Liver (tissue), 9 donors: ENCODE results near the gene NHS. TPM values are rescaled to one million over a fixed set of nuclear protein-coding genes. Genes with fewer than 3 reads are reported as not detected.

Experiments used
- DNase-seq: peaks from one replicate; pipeline ENCODE4 v3.0.0-alpha.2; 2017; ENCODE audit warnings: low spot score
- H3K27ac ChIP-seq, 2 donors: one replicate each; pipeline ENCODE4 v1.7.0; 2013; ENCODE audit warnings: inconsistent platforms in 2 of 2, low read length in 2 of 2, control low read depth in 1 of 2, low read depth in 1 of 2, mild to moderate bottlenecking in 1 of 2
- H3K27me3 ChIP-seq, 4 donors: one replicate each; pipeline versions ENCODE4 v1.6.1 to v1.7.0; 2013; ENCODE audit warnings: low read length in 3 of 4, inconsistent platforms in 1 of 4, mild to moderate bottlenecking in 1 of 4, moderate library complexity in 1 of 4; ENCODE audit not compliant: control insufficient read depth in 4 of 4, insufficient read depth in 4 of 4
- H3K36me3 ChIP-seq, 4 donors: one replicate each; pipeline versions ENCODE4 v1.6.1 to v1.7.0; 2013; ENCODE audit warnings: low read length in 3 of 4, mild to moderate bottlenecking in 3 of 4, low read depth in 1 of 4, moderate library complexity in 1 of 4; ENCODE audit not compliant: control insufficient read depth in 4 of 4, insufficient read depth in 3 of 4
- H3K4me1 ChIP-seq, 4 donors: one replicate each; pipeline versions ENCODE4 v1.6.1 to v1.7.0; 2013; ENCODE audit warnings: low read length in 3 of 4, mild to moderate bottlenecking in 3 of 4, moderate library complexity in 1 of 4; ENCODE audit not compliant: control insufficient read depth in 4 of 4, insufficient read depth in 4 of 4
- H3K4me3 ChIP-seq, 3 donors: one replicate each; pipeline versions ENCODE4 v1.6.1 to v1.7.0; 2013; ENCODE audit warnings: low read length in 3 of 3, control low read depth in 1 of 3, low read depth in 1 of 3, mild to moderate bottlenecking in 1 of 3
- H3K9ac ChIP-seq, 2 donors: one replicate each; pipeline ENCODE4 v1.7.0; 2013; ENCODE audit warnings: low read length in 2 of 2, mild to moderate bottlenecking in 2 of 2, moderate library complexity in 2 of 2, control low read depth in 1 of 2, low read depth in 1 of 2
- H3K9me3 ChIP-seq, 4 donors: one replicate each; pipeline versions ENCODE4 v1.6.1 to v1.7.0; 2013; ENCODE audit warnings: low read length in 3 of 4; ENCODE audit not compliant: control insufficient read depth in 4 of 4
- EGR1 ChIP-seq, 2 donors: IDR thresholded peaks; 2 replicates each; pipeline ENCODE4 v1.6.1; 2016 to 2018; ENCODE audit warnings: antibody characterized with exemption in 2 of 2, low read depth in 2 of 2
- FOXA1 ChIP-seq: IDR thresholded peaks from 2 replicates; pipeline ENCODE4 v1.6.1; 2016; ENCODE audit warnings: antibody characterized with exemption
- FOXA2 ChIP-seq: IDR thresholded peaks from 2 replicates; pipeline ENCODE4 v1.6.1; 2016; ENCODE audit warnings: antibody characterized with exemption
- GABPA ChIP-seq, 2 donors: IDR thresholded peaks in 1 of 2; conservative IDR thresholded peaks in 1 of 2; 2 replicates each; pipeline ENCODE4 v1.6.1; 2016; ENCODE audit warnings: antibody characterized with exemption in 2 of 2, mild to moderate bottlenecking in 1 of 2, moderate library complexity in 1 of 2
- HNF4A ChIP-seq, 2 donors: conservative IDR thresholded peaks; 2 replicates each; pipeline ENCODE4 v1.6.1; 2016; ENCODE audit warnings: antibody characterized with exemption in 2 of 2, mild to moderate bottlenecking in 2 of 2
- HNF4G ChIP-seq: IDR thresholded peaks from 2 replicates; pipeline ENCODE4 v1.6.1; 2016; ENCODE audit warnings: antibody characterized with exemption
- JUND ChIP-seq, 2 donors: IDR thresholded peaks; 2 replicates each; pipeline ENCODE4 v1.6.1; 2016; ENCODE audit warnings: antibody characterized with exemption in 2 of 2
- NR2F2 ChIP-seq: IDR thresholded peaks from 2 replicates; pipeline ENCODE4 v1.6.1; 2016; ENCODE audit warnings: antibody characterized with exemption
- RAD21 ChIP-seq, 2 donors: IDR thresholded peaks; 2 replicates each; pipeline ENCODE4 v1.6.1; 2016; ENCODE audit warnings: antibody characterized with exemption in 2 of 2, mild to moderate bottlenecking in 2 of 2
- RXRA ChIP-seq, 2 donors: IDR thresholded peaks; 2 replicates each; pipeline ENCODE4 v1.6.1; 2017 to 2018; ENCODE audit warnings: antibody characterized with exemption in 2 of 2, mild to moderate bottlenecking in 1 of 2
- SP1 ChIP-seq: IDR thresholded peaks from 2 replicates; pipeline ENCODE4 v1.6.1; 2018; ENCODE audit warnings: antibody characterized with exemption, mild to moderate bottlenecking
- TAF1 ChIP-seq: conservative IDR thresholded peaks from 2 replicates; pipeline ENCODE4 v1.6.1; 2016; ENCODE audit warnings: antibody characterized with exemption, mild to moderate bottlenecking
- YY1 ChIP-seq: IDR thresholded peaks from 2 replicates; pipeline ENCODE4 v1.6.1; 2016; ENCODE audit warnings: antibody characterized with exemption, mild to moderate bottlenecking
- WGBS: extraction: QIAGEN DNeasy Blood & Tissue Kit; methylation state at CpG from one replicate; pipeline ENCODE4 v1.1.7; 2013; 5-methylcytosine and 5-hydroxymethylcytosine counted together
- polyA plus RNA-seq, 2 donors: library from polyadenylated mRNA; stranded (reverse) in 1 of 2; unstranded in 1 of 2; fragments of 200-250 nt in 1 of 2; fragments of >200 nt in 1 of 2; fragmentation: Nextera tagmentation in 1 of 2; extraction: Ambion mirVana in 1 of 2; gene quantifications; one replicate each; pipeline versions ENCODE4 v1.2.1 to v1.2.3, GENCODE V29; 2013 to 2015
- total RNA-seq, 2 donors: library from RNA; depleted of rRNA; stranded (reverse); fragments of >200 nt; gene quantifications; one replicate each; pipeline ENCODE4 v1.2.3, GENCODE V29; 2014
- TF ChIP-seq, protein P1 (sequence below): IDR thresholded peaks from 2 replicates; pipeline ENCODE4 v1.6.1; 2016; ENCODE audit warnings: antibody characterized with exemption
- TF ChIP-seq, protein P2 (sequence below): fragments of 150-350 bp; IDR thresholded peaks from 2 replicates; pipeline ENCODE4 v1.5.1; 2017; ENCODE audit warnings: improper control_type of control experiment, low read depth, low read length; ENCODE audit not compliant: missing input control
- TF ChIP-seq, protein P3 (sequence below): IDR thresholded peaks from 2 replicates; pipeline ENCODE4 v1.6.1; 2016; ENCODE audit warnings: antibody characterized with exemption
- TF ChIP-seq, protein P4 (sequence below): IDR thresholded peaks from 2 replicates; pipeline ENCODE4 v1.6.1; 2016; ENCODE audit warnings: antibody characterized with exemption
- TF ChIP-seq, protein P5 (sequence below): IDR thresholded peaks from 2 replicates; pipeline ENCODE4 v1.6.1; 2016; ENCODE audit warnings: antibody characterized with exemption, mild to moderate bottlenecking
- donor health status: healthy.
- donor health status: healthy.
- donor health status: healthy.
- donor health status: healthy.
- donor health status: healthy.

NHS gene
- total and polyA plus RNA-seq, 4 donors, result 0.03 to 0.17 (median 0.10) TPM

DNA sequence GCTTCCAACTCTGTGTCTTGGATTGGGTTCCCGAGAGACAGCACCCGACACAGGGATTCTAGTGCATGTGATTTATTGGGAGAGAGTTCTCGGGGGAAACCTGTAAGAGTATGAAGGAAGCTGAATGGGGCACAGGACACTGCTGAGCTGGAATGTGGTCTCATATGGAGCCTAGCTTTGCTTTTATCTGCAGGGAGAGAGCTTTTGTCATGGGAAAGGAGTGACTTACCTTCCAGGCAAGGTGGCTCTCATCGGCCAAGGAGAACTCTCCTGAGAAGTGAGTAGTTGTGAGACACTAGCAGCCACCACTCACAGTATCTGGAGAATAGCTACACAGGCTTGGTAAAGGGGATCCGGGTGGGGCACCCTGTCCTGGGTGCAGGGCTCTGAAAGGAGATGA is 124.5 kb downstream of the NHS start:
- TF ChIP-seq GABPA (IDR thresholded peaks at IDR 0.05 in 1 of 2, conservative IDR thresholded peaks at IDR 0.05 in 1 of 2) (no peak), HNF4G (no peak), TAF1 (no peak), EGR1 (IDR thresholded peaks at IDR 0.05; ENCODE audit: low read depth in 2 of 2) (no peak), FOXA1 (no peak), JUND (IDR thresholded peaks at IDR 0.05) (no peak), HNF4A (conservative IDR thresholded peaks at IDR 0.05) (no peak), RAD21 (IDR thresholded peaks at IDR 0.05) (no peak), FOXA2 (no peak), SP1 (no peak), RXRA (IDR thresholded peaks at IDR 0.05) (no peak), YY1 (no peak), NR2F2 (no peak)
- TF ChIP-seq, protein P1, sequence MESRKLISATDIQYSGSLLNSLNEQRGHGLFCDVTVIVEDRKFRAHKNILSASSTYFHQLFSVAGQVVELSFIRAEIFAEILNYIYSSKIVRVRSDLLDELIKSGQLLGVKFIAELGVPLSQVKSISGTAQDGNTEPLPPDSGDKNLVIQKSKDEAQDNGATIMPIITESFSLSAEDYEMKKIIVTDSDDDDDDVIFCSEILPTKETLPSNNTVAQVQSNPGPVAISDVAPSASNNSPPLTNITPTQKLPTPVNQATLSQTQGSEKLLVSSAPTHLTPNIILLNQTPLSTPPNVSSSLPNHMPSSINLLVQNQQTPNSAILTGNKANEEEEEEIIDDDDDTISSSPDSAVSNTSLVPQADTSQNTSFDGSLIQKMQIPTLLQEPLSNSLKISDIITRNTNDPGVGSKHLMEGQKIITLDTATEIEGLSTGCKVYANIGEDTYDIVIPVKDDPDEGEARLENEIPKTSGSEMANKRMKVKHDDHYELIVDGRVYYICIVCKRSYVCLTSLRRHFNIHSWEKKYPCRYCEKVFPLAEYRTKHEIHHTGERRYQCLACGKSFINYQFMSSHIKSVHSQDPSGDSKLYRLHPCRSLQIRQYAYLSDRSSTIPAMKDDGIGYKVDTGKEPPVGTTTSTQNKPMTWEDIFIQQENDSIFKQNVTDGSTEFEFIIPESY, result no peak
- TF ChIP-seq, protein P2, sequence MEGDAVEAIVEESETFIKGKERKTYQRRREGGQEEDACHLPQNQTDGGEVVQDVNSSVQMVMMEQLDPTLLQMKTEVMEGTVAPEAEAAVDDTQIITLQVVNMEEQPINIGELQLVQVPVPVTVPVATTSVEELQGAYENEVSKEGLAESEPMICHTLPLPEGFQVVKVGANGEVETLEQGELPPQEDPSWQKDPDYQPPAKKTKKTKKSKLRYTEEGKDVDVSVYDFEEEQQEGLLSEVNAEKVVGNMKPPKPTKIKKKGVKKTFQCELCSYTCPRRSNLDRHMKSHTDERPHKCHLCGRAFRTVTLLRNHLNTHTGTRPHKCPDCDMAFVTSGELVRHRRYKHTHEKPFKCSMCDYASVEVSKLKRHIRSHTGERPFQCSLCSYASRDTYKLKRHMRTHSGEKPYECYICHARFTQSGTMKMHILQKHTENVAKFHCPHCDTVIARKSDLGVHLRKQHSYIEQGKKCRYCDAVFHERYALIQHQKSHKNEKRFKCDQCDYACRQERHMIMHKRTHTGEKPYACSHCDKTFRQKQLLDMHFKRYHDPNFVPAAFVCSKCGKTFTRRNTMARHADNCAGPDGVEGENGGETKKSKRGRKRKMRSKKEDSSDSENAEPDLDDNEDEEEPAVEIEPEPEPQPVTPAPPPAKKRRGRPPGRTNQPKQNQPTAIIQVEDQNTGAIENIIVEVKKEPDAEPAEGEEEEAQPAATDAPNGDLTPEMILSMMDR, result no peak
- TF ChIP-seq, protein P3, sequence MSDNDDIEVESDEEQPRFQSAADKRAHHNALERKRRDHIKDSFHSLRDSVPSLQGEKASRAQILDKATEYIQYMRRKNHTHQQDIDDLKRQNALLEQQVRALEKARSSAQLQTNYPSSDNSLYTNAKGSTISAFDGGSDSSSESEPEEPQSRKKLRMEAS, result no peak
- TF ChIP-seq, protein P4, sequence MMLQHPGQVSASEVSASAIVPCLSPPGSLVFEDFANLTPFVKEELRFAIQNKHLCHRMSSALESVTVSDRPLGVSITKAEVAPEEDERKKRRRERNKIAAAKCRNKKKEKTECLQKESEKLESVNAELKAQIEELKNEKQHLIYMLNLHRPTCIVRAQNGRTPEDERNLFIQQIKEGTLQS, result no peak
- TF ChIP-seq, protein P5, sequence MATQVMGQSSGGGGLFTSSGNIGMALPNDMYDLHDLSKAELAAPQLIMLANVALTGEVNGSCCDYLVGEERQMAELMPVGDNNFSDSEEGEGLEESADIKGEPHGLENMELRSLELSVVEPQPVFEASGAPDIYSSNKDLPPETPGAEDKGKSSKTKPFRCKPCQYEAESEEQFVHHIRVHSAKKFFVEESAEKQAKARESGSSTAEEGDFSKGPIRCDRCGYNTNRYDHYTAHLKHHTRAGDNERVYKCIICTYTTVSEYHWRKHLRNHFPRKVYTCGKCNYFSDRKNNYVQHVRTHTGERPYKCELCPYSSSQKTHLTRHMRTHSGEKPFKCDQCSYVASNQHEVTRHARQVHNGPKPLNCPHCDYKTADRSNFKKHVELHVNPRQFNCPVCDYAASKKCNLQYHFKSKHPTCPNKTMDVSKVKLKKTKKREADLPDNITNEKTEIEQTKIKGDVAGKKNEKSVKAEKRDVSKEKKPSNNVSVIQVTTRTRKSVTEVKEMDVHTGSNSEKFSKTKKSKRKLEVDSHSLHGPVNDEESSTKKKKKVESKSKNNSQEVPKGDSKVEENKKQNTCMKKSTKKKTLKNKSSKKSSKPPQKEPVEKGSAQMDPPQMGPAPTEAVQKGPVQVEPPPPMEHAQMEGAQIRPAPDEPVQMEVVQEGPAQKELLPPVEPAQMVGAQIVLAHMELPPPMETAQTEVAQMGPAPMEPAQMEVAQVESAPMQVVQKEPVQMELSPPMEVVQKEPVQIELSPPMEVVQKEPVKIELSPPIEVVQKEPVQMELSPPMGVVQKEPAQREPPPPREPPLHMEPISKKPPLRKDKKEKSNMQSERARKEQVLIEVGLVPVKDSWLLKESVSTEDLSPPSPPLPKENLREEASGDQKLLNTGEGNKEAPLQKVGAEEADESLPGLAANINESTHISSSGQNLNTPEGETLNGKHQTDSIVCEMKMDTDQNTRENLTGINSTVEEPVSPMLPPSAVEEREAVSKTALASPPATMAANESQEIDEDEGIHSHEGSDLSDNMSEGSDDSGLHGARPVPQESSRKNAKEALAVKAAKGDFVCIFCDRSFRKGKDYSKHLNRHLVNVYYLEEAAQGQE, result no peak
- H3K9ac ChIP-seq, result no peak overlapping the region
- WGBS, result 78% methylated on average over 5 of the region's 5 CpGs

More for the DNA sequence above, 124.5 kb downstream of the NHS start:
- DNase-seq, result no peak
- Histone ChIP-seq H3K27me3 (peaks cover 0 to 6% (median 0%) of the 10 kb centered on the region in 4 donors), H3K4me3 (no peak overlapping the region), H3K4me1 (peaks cover 0 to 2% (median 0%) of the 10 kb centered on the region in 4 donors), H3K36me3 (no peaks in the 10 kb centered on the region), H3K27ac (no peak overlapping the region), H3K9me3 (no peaks in the 10 kb centered on the region)
